K562 (cell line): ENCODE data around the gene MAGEC1. TPM values are rescaled to one million over a fixed set of nuclear protein-coding genes. Genes with fewer than 3 reads are reported as not detected.

Source experiments
- ATAC-seq: fragments of 200-7000 bp; cut with Tn5 transposase; 3 replicates; pipeline ENCODE4 v1.9.1; 2020; ENCODE audit warnings: moderate library complexity
- BruUV-seq: library from RNA; stranded (reverse); fragments of 400-500 nt; replicated peaks from 2 replicates; lab custom pipeline; 2021; lab: Mats Ljungman, UMichigan
- CTCF ChIA-PET: fragments of 300-600 bp; formaldehyde crosslinking; extraction: SDS; loops from one replicate; lab custom pipeline; 2021; ENCODE audit warnings: low intra/inter-chr PET ratio; lab: Yijun Ruan, JAX
- POLR2A ChIA-PET: fragments of 300-600, 350-650 bp; sonication (Branson Sonifier 250); formaldehyde crosslinking; extraction: SDS; loops from one replicate; lab custom pipeline; 2021; ENCODE audit warnings: antibody characterized with exemption, inconsistent platforms; lab: Yijun Ruan, JAX
- DNase-seq, 4 experiments: peaks; one replicate each; pipeline versions ENCODE4 v3.0.0 to v3.0.0-alpha.2; 2011 to 2018; ENCODE audit warnings: low spot score in 3 of 4, mixed read lengths in 3 of 4; ENCODE audit errors: extremely low read depth in 1 of 4
- FAIRE-seq: peaks from 2 replicates; lab custom pipeline; 2011; peaks lifted over from hg19 to GRCh38; lab: Jason Lieb, UNC
- H2AFZ ChIP-seq: 2 replicates; pipeline ENCODE4 v1.6.0; 2011; ENCODE audit warnings: low read depth, low read length, control low read depth, inconsistent platforms
- H3K27ac ChIP-seq: fragments of 200-600 bp; 3 replicates; pipeline ENCODE4 v1.8.0; 2011; ENCODE audit warnings: low read depth, mild to moderate bottlenecking, control low read depth, inconsistent platforms, low read length, moderate library complexity, mixed read lengths; ENCODE audit errors: extremely low read depth
- H3K27me3 ChIP-seq, 2 experiments: fragments of 300-600 bp in 1 of 2; 2 replicates in 1 of 2; 3 replicates in 1 of 2; pipeline versions ENCODE4 v1.6.0 to v1.8.0; 2011; ENCODE audit warnings: inconsistent platforms in 2 of 2, low read length in 2 of 2, mild to moderate bottlenecking in 1 of 2, mixed read lengths in 1 of 2, moderate library complexity in 1 of 2; ENCODE audit not compliant: control insufficient read depth in 2 of 2, insufficient read depth in 2 of 2
- H3K36me3 ChIP-seq: fragments of 300-600 bp; 3 replicates; pipeline ENCODE4 v1.8.0; 2011; ENCODE audit warnings: mild to moderate bottlenecking, low read length, inconsistent platforms; ENCODE audit not compliant: control insufficient read depth, insufficient read depth
- H3K4me1 ChIP-seq, 2 experiments: fragments of 200-600 bp in 1 of 2; replicated peaks in 1 of 2; 2 replicates in 1 of 2; 3 replicates in 1 of 2; pipeline versions ENCODE4 v1.5.1 to v1.8.0; 2011; ENCODE audit warnings: inconsistent platforms in 2 of 2, low read length in 2 of 2, mild to moderate bottlenecking in 1 of 2, mixed read lengths in 1 of 2, moderate library complexity in 1 of 2; ENCODE audit not compliant: control insufficient read depth in 2 of 2, insufficient read depth in 2 of 2
- H3K4me2 ChIP-seq: 2 replicates; pipeline ENCODE4 v1.6.1; 2011; ENCODE audit warnings: low read length, control low read depth, inconsistent platforms, mixed read lengths; ENCODE audit not compliant: insufficient read depth
- H3K4me3 ChIP-seq: fragments of 200-600 bp; sonication (generic), shearing (Covaris generic); 2 replicates; pipeline ENCODE4 v1.5.1; 2016; ENCODE audit warnings: control low read depth, inconsistent platforms
- H3K79me2 ChIP-seq: fragments of 200-600 bp; 3 replicates; pipeline ENCODE4 v1.8.0; 2011; ENCODE audit warnings: low read length, inconsistent platforms; ENCODE audit not compliant: control insufficient read depth, insufficient read depth
- H3K9ac ChIP-seq, 2 experiments: 2 replicates each; pipeline versions ENCODE4 v1.6.0 to v1.6.1; 2011; ENCODE audit warnings: low read depth in 2 of 2, low read length in 2 of 2, control low read depth in 1 of 2, inconsistent platforms in 1 of 2, mild to moderate bottlenecking in 1 of 2, mixed read lengths in 1 of 2; ENCODE audit not compliant: insufficient read depth in 1 of 2
- H3K9me1 ChIP-seq: one replicate; pipeline ENCODE4 v1.6.0; 2011; ENCODE audit warnings: inconsistent platforms, mild to moderate bottlenecking, low read length, moderate library complexity; ENCODE audit not compliant: control insufficient read depth, insufficient read depth
- H3K9me3 ChIP-seq: replicated peaks from 2 replicates; pipeline ENCODE4 v1.5.1; 2011; ENCODE audit warnings: low read depth, low read length, inconsistent platforms; ENCODE audit not compliant: control insufficient read depth, insufficient read depth
- H4K20me1 ChIP-seq: replicated peaks from 2 replicates; pipeline ENCODE4 v1.6.1; 2011; ENCODE audit warnings: low read length, inconsistent platforms, mixed read lengths; ENCODE audit not compliant: control insufficient read depth, insufficient read depth
- ETV5 ChIP-seq: sonication (generic); formaldehyde crosslinking; IDR thresholded peaks from 2 replicates; pipeline ENCODE4 v1.4.0; 2020; ENCODE audit warnings: low read depth, mild to moderate bottlenecking, missing genetic modification reagents
- HSF4 ChIP-seq: fragments of 250-450 bp; sonication (Bioruptor Pico); IDR thresholded peaks from 2 replicates; pipeline ENCODE4 v2.1.2; 2022; ENCODE audit warnings: mild to moderate bottlenecking, moderate library complexity, borderline replicate concordance
- KDM1A ChIP-seq, 2 experiments: fragments of 450-650 bp; IDR thresholded peaks; 2 replicates each; pipeline ENCODE4 v1.6.1; 2016; ENCODE audit warnings: mild to moderate bottlenecking in 2 of 2
- MIER1 ChIP-seq: fragments of 450-650 bp; IDR thresholded peaks from 2 replicates; pipeline ENCODE4 v1.6.1; 2016; ENCODE audit warnings: antibody characterized with exemption, mild to moderate bottlenecking, low read depth
- NCOA6 ChIP-seq: fragments of 450-650 bp; IDR thresholded peaks from 2 replicates; pipeline ENCODE4 v1.6.1; 2017; ENCODE audit warnings: mild to moderate bottlenecking
- NFE2 ChIP-seq: IDR thresholded peaks from 2 replicates; pipeline ENCODE4 v1.6.1; 2014; ENCODE audit warnings: antibody characterized with exemption, low read depth
- SMAD3 ChIP-seq: fragments of 450-650 bp; formaldehyde crosslinking; conservative IDR thresholded peaks from 2 replicates; pipeline ENCODE4 v1.4.0; 2020; ENCODE audit warnings: mild to moderate bottlenecking
- SREBF1 ChIP-seq: fragments of 150-350 bp; IDR thresholded peaks from 2 replicates; pipeline ENCODE4 v1.6.1; 2014; ENCODE audit warnings: antibody characterized with exemption, low read depth, low read length, borderline replicate concordance
- SUPT5H ChIP-seq: fragments of 450-650 bp; IDR thresholded peaks from 2 replicates; pipeline ENCODE4 v1.6.1; 2016
- ZBTB1 ChIP-seq: sonication (generic); formaldehyde crosslinking; IDR thresholded peaks from 2 replicates; pipeline ENCODE4 v1.8.1; 2023; ENCODE audit warnings: missing genetic modification reagents, low read depth, mild to moderate bottlenecking, borderline replicate concordance
- ZFP1 ChIP-seq: fragments of 450-650 bp; formaldehyde crosslinking; IDR thresholded peaks from 2 replicates; pipeline ENCODE4 v1.4.0; 2020; ENCODE audit warnings: mild to moderate bottlenecking, mixed read lengths
- ZNF24 ChIP-seq: fragments of 450-650 bp; IDR thresholded peaks from 2 replicates; pipeline ENCODE4 v1.6.1; 2016
- ZNF347 ChIP-seq: fragments of 450-650 bp; formaldehyde crosslinking; IDR thresholded peaks from 2 replicates; pipeline ENCODE4 v1.4.0; 2020; ENCODE audit warnings: low read depth, mild to moderate bottlenecking, moderate library complexity
- ZNF41 ChIP-seq: fragments of 250-450 bp; sonication (Bioruptor Pico); conservative IDR thresholded peaks from 2 replicates; pipeline ENCODE4 v1.4.0; 2020; ENCODE audit warnings: mild to moderate bottlenecking
- ZNF75A ChIP-seq: fragments of 450-650 bp; formaldehyde crosslinking; IDR thresholded peaks from 2 replicates; pipeline ENCODE4 v1.4.0; 2020; ENCODE audit warnings: mild to moderate bottlenecking
- WGBS: fragments of 100-300 bp; shearing (Covaris generic); methylation state at CpG from one replicate; pipeline ENCODE4 v1.1.6; 2016; ENCODE audit warnings: low coverage, mixed read lengths; ENCODE audit not compliant: insufficient coverage; ENCODE audit errors: missing lambda C conversion rate; 5-methylcytosine and 5-hydroxymethylcytosine counted together
- in situ Hi-C: fragments of 300-500 bp; cut with MboI; formaldehyde crosslinking; loops from 4 replicates; pipeline ENCODE4 v1.15.0; 2018; ENCODE audit warnings: inconsistent platforms, mixed read lengths
- intact Hi-C: fragments of 100-400 bp; cut with micrococcal nuclease; formaldehyde crosslinking; loops from 2 replicates; pipeline ENCODE4 v1.14.2; 2022
- polyA plus RNA-seq, 8 experiments: library from polyadenylated mRNA; depleted of rRNA in 4 of 8; stranded (reverse) in 5 of 8; unstranded in 3 of 8; fragments of >200 nt; fragmentation: Nextera tagmentation in 2 of 8; fragmentation: Illumina TruSeq in 1 of 8; extraction: Ambion mirVana in 2 of 8; extraction: Trizol in 1 of 8; gene quantifications; 2 replicates each; pipeline versions ENCODE4 v1.2.1 to v1.2.3, GENCODE V29; 2011 to 2014; ENCODE audit warnings: inconsistent platforms in 1 of 8, missing spikeins in 1 of 8
- total RNA-seq, 7 experiments: library from RNA; depleted of rRNA in 6 of 7; stranded (reverse); fragments of >200 nt in 6 of 7; fragmentation: Illumina TruSeq in 2 of 7; extraction: Trizol in 2 of 7; gene quantifications; 2 replicates each; pipeline versions ENCODE4 v1.2.1 to v1.2.3, GENCODE V29; 2011 to 2021; ENCODE audit warnings: low replicate concordance in 1 of 7
- TF ChIP-seq, protein P1 (sequence below): fragments of 250-450 bp; sonication (Bioruptor Pico); IDR thresholded peaks from 2 replicates; pipeline ENCODE4 v1.4.0; 2020
- TF ChIP-seq, protein P2 (sequence below): fragments of 250-450 bp; sonication (Bioruptor Pico); IDR thresholded peaks from 2 replicates; pipeline ENCODE4 v1.5.0; 2020; ENCODE audit warnings: mild to moderate bottlenecking
- TF ChIP-seq, protein P3 (sequence below): fragments of 450-650 bp; IDR thresholded peaks from 2 replicates; pipeline ENCODE4 v1.6.1; 2018; ENCODE audit warnings: mild to moderate bottlenecking, low read depth; ENCODE audit not compliant: partially characterized antibody

Gene MAGEC1
- total and polyA plus RNA-seq, 9 of the 15 experiments (the other 6 are each of a cell fraction or from before 2014, with no cell fraction given) = 5.6 to 56.6 (median 21.4) TPM

GRCh38 chrX:141945426-141945825 lies 41.7 kb downstream of the MAGEC1 start:
- Histone ChIP-seq H3K79me2 (no peaks in the 10 kb centered on the region), H3K4me2 (no peak overlapping the region), H4K20me1 (no peaks in the 10 kb centered on the region), H3K9me3 (no peaks in the 10 kb centered on the region), H2AFZ (no peak overlapping the region), H3K9ac (no peak overlapping the region), H3K4me1 (no peaks in the 10 kb centered on the region), H3K27me3 (no peaks in the 10 kb centered on the region), H3K9me1 (no peaks in the 10 kb centered on the region), H3K4me3 (no peak overlapping the region), H3K36me3 (no peaks in the 10 kb centered on the region), H3K27ac (no peak overlapping the region)
- DNase-seq = no peak
- WGBS = 5% methylated on average over 7 of the region's 7 CpGs
- POLR2A ChIA-PET = no interaction called here
- CTCF ChIA-PET = no interaction called here
- no TSS peak for BruUV-seq
- in situ Hi-C loops (no loop called here), intact Hi-C loops (no loop called here)
- no peak for FAIRE-seq
- TF ChIP-seq KDM1A (IDR thresholded peaks at IDR 0.05) (no peak), ZNF75A (no peak), SUPT5H (no peak), NCOA6 (no peak), ZNF41 (no peak), ETV5 (CRISPR knock-in tag) (no peak), ZNF24 (no peak), MIER1 (no peak), ZBTB1 (CRISPR knock-in tag) (no peak), ZNF347 (CRISPR knock-in tag) (no peak), HSF4 (no peak), SMAD3 (CRISPR knock-in tag) (no peak), NFE2 (no peak), SREBF1 (no peak), ZFP1 (CRISPR knock-in tag) (no peak)
- TF ChIP-seq, protein P1, sequence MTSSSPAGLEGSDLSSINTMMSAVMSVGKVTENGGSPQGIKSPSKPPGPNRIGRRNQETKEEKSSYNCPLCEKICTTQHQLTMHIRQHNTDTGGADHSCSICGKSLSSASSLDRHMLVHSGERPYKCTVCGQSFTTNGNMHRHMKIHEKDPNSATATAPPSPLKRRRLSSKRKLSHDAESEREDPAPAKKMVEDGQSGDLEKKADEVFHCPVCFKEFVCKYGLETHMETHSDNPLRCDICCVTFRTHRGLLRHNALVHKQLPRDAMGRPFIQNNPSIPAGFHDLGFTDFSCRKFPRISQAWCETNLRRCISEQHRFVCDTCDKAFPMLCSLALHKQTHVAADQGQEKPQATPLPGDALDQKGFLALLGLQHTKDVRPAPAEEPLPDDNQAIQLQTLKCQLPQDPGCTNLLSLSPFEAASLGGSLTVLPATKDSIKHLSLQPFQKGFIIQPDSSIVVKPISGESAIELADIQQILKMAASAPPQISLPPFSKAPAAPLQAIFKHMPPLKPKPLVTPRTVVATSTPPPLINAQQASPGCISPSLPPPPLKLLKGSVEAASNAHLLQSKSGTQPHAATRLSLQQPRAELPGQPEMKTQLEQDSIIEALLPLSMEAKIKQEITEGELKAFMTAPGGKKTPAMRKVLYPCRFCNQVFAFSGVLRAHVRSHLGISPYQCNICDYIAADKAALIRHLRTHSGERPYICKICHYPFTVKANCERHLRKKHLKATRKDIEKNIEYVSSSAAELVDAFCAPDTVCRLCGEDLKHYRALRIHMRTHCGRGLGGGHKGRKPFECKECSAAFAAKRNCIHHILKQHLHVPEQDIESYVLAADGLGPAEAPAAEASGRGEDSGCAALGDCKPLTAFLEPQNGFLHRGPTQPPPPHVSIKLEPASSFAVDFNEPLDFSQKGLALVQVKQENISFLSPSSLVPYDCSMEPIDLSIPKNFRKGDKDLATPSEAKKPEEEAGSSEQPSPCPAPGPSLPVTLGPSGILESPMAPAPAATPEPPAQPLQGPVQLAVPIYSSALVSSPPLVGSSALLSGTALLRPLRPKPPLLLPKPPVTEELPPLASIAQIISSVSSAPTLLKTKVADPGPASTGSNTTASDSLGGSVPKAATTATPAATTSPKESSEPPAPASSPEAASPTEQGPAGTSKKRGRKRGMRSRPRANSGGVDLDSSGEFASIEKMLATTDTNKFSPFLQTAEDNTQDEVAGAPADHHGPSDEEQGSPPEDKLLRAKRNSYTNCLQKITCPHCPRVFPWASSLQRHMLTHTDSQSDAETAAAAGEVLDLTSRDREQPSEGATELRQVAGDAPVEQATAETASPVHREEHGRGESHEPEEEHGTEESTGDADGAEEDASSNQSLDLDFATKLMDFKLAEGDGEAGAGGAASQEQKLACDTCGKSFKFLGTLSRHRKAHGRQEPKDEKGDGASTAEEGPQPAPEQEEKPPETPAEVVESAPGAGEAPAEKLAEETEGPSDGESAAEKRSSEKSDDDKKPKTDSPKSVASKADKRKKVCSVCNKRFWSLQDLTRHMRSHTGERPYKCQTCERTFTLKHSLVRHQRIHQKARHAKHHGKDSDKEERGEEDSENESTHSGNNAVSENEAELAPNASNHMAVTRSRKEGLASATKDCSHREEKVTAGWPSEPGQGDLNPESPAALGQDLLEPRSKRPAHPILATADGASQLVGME = no peak
- TF ChIP-seq, protein P2, sequence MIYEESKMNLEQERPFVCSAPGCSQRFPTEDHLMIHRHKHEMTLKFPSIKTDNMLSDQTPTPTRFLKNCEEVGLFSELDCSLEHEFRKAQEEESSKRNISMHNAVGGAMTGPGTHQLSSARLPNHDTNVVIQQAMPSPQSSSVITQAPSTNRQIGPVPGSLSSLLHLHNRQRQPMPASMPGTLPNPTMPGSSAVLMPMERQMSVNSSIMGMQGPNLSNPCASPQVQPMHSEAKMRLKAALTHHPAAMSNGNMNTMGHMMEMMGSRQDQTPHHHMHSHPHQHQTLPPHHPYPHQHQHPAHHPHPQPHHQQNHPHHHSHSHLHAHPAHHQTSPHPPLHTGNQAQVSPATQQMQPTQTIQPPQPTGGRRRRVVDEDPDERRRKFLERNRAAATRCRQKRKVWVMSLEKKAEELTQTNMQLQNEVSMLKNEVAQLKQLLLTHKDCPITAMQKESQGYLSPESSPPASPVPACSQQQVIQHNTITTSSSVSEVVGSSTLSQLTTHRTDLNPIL (CRISPR knock-in tag) = no peak
- TF ChIP-seq, protein P3, sequence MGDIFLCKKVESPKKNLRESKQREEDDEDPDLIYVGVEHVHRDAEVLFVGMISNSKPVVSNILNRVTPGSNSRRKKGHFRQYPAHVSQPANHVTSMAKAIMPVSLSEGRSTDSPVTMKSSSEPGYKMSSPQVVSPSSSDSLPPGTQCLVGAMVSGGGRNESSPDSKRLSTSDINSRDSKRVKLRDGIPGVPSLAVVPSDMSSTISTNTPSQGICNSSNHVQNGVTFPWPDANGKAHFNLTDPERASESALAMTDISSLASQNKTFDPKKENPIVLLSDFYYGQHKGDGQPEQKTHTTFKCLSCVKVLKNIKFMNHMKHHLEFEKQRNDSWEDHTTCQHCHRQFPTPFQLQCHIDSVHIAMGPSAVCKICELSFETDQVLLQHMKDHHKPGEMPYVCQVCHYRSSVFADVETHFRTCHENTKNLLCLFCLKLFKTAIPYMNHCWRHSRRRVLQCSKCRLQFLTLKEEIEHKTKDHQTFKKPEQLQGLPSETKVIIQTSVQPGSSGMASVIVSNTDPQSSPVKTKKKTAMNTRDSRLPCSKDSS = no peak
- no peak for ATAC-seq
